Left ventricle myocardium inferior (tissue), 1 donor: ENCODE results near the gene ICAM2. TPM values are rescaled to one million over a fixed set of nuclear protein-coding genes. Genes with fewer than 3 reads are reported as not detected.
A peak's percentile ranks its signal among the peaks of the same experiment; 100 is the strongest.

Experiments
- DNase-seq: peaks from one replicate; pipeline ENCODE4 v3.0.0-alpha.2; 2020
- H3K27ac ChIP-seq: fragments of 200-600 bp; replicated peaks from 2 replicates; pipeline ENCODE4 v1.8.0; 2021
- H3K27me3 ChIP-seq: fragments of 200-600 bp; 2 replicates; pipeline ENCODE4 v1.8.0; 2021; ENCODE audit warnings: low read depth
- H3K36me3 ChIP-seq: fragments of 200-600 bp; 2 replicates; pipeline ENCODE4 v1.8.0; 2021
- H3K4me1 ChIP-seq: fragments of 200-600 bp; 2 replicates; pipeline ENCODE4 v1.8.0; 2021
- H3K4me3 ChIP-seq: fragments of 200-600 bp; 2 replicates; pipeline ENCODE4 v1.8.0; 2021; ENCODE audit warnings: mild to moderate bottlenecking, moderate library complexity
- H3K9me3 ChIP-seq: fragments of 200-600 bp; replicated peaks from 2 replicates; pipeline ENCODE4 v1.8.0; 2021
- intact Hi-C: fragments of 100-400 bp; cut with micrococcal nuclease; formaldehyde crosslinking; loops from one replicate; pipeline ENCODE4 v1.11.0; 2022
- total RNA-seq: library from RNA; stranded (reverse); fragmentation: NEBNext Ultra II Directional; extraction: Animal tissue kit (Norgen Biotek cat#: 25700); gene quantifications from one replicate; pipeline ENCODE4 v1.2.1, GENCODE V29; 2021
- TF ChIP-seq, protein P1 (sequence below): fragments of 200-600 bp; IDR thresholded peaks from 2 replicates; pipeline ENCODE4 v1.8.0; 2021; ENCODE audit warnings: antibody characterized with exemption, mild to moderate bottlenecking, borderline replicate concordance
- donor health status: DM: no; HTN: yes; CAD: no; lungs with severe emphysema.

The ICAM2 gene
- total RNA-seq, 1 donor from 2014 or later, result 28.2 TPM

DNA sequence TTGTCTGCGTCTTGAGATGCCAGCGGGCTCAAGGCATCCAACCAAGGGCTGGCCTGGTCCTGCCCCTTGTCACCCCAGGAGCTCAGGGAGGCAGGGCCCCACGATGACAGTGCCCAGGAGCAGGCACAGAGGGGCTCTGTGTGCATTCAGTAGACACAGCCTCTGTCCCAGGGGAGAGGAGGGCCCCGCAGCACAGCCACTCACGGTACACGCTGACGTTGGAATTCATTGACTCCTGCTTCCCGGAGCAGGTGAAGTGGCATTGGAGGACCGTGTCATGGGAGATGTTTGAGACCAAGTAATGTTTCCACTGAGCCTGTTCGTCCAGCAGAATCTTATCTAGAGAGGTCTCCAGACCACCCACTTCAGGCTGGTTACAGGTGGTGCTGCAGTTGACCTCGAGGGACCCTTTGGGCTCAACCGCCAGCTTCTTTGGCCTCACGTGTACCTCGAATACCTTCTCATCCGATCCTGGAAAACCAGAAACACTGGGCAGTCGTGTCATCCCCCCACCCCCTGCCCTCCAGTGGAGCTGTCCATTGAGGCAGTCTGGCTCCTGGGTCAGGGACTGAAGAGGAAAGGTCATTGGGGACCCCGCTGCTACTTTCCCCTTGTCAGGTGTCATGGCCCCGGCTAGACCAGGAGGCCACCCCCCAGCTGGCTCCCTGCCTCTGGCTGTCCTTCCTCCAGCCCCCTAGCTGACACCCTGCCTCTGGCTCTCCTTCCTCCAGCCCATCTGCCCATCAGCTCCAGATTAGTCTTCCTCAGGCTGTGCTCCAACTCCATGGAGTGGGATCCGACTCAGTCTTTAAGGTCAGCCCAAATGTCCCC, 15.3 kb downstream of the ICAM2 start:
- Histone ChIP-seq H3K4me1 (peaks cover 76% of the 10 kb centered on the region), H3K36me3 (no peaks in the 10 kb centered on the region), H3K27me3 (no peaks in the 10 kb centered on the region), H3K27ac (peak overlapping the region; percentile 89), H3K9me3 (no peaks in the 10 kb centered on the region), H3K4me3 (peak overlapping the region; percentile 62)
- DNase-seq, result no peak
- intact Hi-C loops, result no loop called here
- TF ChIP-seq, protein P1, sequence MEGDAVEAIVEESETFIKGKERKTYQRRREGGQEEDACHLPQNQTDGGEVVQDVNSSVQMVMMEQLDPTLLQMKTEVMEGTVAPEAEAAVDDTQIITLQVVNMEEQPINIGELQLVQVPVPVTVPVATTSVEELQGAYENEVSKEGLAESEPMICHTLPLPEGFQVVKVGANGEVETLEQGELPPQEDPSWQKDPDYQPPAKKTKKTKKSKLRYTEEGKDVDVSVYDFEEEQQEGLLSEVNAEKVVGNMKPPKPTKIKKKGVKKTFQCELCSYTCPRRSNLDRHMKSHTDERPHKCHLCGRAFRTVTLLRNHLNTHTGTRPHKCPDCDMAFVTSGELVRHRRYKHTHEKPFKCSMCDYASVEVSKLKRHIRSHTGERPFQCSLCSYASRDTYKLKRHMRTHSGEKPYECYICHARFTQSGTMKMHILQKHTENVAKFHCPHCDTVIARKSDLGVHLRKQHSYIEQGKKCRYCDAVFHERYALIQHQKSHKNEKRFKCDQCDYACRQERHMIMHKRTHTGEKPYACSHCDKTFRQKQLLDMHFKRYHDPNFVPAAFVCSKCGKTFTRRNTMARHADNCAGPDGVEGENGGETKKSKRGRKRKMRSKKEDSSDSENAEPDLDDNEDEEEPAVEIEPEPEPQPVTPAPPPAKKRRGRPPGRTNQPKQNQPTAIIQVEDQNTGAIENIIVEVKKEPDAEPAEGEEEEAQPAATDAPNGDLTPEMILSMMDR, result no peak

DNA sequence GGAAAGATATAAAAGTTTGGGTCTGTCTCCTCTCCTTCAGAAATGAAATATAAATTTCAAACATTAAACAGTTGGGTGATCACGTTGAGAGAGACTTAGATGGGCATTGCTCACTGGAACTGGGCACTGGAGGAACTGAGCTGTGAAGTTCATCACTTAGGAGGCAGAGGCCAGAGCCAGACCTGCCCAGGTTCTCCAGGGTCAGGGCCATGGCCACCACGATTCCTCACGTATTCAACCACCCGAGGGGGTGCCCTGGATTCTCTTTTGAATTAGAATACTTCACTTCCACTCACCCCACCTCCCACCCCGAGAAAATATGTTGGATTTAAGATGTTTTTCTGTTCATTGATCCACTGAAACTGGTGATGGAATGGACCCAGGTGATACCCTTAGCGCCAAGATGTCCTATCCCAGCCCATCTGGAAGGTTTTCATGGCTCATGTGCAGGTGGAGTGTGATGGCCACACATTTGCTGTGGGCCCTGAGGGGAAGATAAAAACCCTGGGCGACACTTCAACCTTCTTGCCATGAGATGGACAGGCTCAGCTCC, 16.1 kb downstream of the ICAM2 start:
- Histone ChIP-seq H3K27ac (peak overlapping the region; percentile 89), H3K9me3 (no peaks in the 10 kb centered on the region), H3K27me3 (peaks cover 4% of the 10 kb centered on the region), H3K4me3 (peak overlapping the region; percentile 62), H3K36me3 (no peaks in the 10 kb centered on the region), H3K4me1 (peaks cover 69% of the 10 kb centered on the region)
- intact Hi-C loops, result no loop called here
- DNase-seq, result no peak
- TF ChIP-seq, protein P1, result no peak

DNA sequence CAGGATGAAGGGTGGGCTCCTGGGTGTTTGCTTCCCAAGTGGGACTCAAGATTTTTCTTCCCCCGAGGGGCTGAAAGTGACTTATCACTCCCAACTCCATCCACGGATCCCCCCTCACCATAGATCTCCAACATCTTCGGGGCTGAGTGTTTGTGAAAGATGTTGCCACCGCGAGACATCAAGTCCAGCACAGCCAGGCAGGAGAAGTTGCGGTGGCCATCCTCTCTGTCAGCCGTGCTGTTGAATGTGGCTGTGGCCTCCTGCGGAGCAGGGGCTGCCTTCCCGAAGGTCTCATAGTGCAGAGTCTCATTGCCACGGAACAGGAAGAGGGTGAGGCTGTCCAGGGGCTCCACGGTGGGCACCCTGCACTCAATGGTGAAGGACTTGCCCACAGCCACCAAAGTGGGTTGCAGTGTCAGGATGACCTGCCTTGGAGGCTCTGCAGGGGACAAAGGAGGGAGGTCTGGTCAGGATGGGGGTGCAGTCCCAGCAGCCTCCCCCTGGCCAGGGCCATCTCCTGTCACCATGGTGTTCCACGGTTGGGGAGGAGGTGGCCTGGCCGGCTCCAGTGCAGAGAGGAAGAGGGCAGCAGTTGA, 16.8 kb downstream of the ICAM2 start:
- H3K4me1 ChIP-seq, result peaks cover 69% of the 10 kb centered on the region
- TF ChIP-seq, protein P1, result no peak
- intact Hi-C loops, result no loop called here
- H3K9me3 ChIP-seq, result no peaks in the 10 kb centered on the region
- H3K36me3 ChIP-seq, result no peaks in the 10 kb centered on the region
- peak overlapping the region; percentile 83 for H3K27ac ChIP-seq
- no peak for DNase-seq
- peaks cover 11% of the 10 kb centered on the region for H3K27me3 ChIP-seq
- no peak overlapping the region for H3K4me3 ChIP-seq

DNA sequence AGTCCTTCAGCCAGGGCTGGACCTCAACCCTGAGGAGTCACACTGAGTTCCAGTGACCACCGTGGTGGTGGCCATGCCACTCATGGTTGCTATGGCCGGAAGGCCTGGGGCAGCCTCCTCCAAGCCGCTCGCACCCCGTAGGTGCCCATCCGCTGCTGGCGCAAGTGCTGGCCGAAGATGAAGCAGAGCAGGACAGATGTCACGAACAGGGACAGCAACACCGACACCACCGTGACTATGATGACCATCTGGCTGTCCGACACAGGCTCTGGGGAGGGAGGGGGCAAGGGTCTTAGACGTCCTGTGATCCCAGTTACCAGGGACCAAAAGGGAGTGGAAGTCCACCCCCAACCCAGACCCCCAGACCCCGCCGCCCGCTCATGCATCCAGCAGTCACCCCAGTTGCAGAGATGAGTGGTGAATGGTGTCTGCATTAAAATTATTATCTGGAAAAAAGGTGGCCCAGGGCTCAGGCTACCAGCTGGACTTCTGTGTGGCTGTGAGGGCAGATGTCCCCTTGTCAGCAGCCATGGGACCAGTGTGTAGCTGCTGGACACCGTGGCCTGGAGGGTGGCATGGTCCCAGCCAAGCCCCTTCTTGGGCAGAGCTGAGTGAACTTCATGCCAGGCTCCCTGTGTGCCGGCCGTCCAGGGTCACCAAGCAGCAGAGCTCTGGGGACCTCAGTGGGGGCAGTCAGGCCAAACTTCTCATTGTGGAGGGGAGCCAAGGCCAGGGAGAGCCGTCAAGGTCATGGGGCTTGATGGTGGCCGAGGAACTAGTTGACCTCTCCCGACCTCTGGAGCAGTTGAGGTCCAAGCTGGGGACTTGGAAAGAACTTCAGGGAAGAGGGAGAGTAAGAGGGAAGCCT, 17.5 kb downstream of the ICAM2 start:
- no peak for DNase-seq
- Histone ChIP-seq H3K27me3 (peaks cover 18% of the 10 kb centered on the region), H3K27ac (peak overlapping the region; percentile 83), H3K36me3 (no peaks in the 10 kb centered on the region), H3K9me3 (no peaks in the 10 kb centered on the region), H3K4me3 (no peak overlapping the region), H3K4me1 (peaks cover 69% of the 10 kb centered on the region)
- intact Hi-C loops, result no loop called here
- TF ChIP-seq, protein P1, result no peak
